Bronchial epithelial cell (primary cell): ENCODE results near the gene CDH3. TPM values are rescaled to one million over a fixed set of nuclear protein-coding genes. Genes with fewer than 3 reads are reported as not detected.

Experiments
- DNase-seq: peaks from one replicate; pipeline ENCODE4 v3.0.0-alpha.2; 2010; ENCODE audit warnings: low read depth
- FAIRE-seq: peaks from 2 replicates; lab custom pipeline; 2011; peaks lifted over from hg19 to GRCh38; lab: Jason Lieb, UNC
- H3K27me3 ChIP-seq: 2 replicates; pipeline ENCODE4 v1.5.1; 2011; ENCODE audit warnings: low read length; ENCODE audit not compliant: control insufficient read depth, insufficient read depth
- H3K36me3 ChIP-seq: 2 replicates; pipeline ENCODE4 v1.5.1; 2011; ENCODE audit warnings: low read length; ENCODE audit not compliant: control insufficient read depth, insufficient read depth
- H3K4me3 ChIP-seq: 2 replicates; pipeline ENCODE4 v1.5.1; 2011; ENCODE audit warnings: mild to moderate bottlenecking, low read depth, low read length, control low read depth
- CTCF ChIP-seq: IDR thresholded peaks from 2 replicates; pipeline ENCODE4 v1.5.1; 2011; ENCODE audit warnings: mild to moderate bottlenecking, moderate library complexity, low read length, control low read depth, inconsistent platforms; ENCODE audit not compliant: insufficient read depth, severe bottlenecking
- total RNA-seq: library from RNA; depleted of rRNA; stranded (reverse); fragments of >200 nt; gene quantifications from 2 replicates; pipeline ENCODE4 v1.2.1, GENCODE V29; 2014

CDH3 gene
- total RNA-seq, 1 donor from 2014 or later = 564 TPM

- H3K4me3 ChIP-seq = no peak overlapping the region
- FAIRE-seq = no peak
- peaks cover 3% of the 10 kb centered on the region for H3K36me3 ChIP-seq
- no peak for TF ChIP-seq CTCF
- DNase-seq = no peak
- no peaks in the 10 kb centered on the region for H3K27me3 ChIP-seq
Measured at GRCh38 chr16:68659412-68660358, 14.6 kb downstream of the CDH3 start.

DNA sequence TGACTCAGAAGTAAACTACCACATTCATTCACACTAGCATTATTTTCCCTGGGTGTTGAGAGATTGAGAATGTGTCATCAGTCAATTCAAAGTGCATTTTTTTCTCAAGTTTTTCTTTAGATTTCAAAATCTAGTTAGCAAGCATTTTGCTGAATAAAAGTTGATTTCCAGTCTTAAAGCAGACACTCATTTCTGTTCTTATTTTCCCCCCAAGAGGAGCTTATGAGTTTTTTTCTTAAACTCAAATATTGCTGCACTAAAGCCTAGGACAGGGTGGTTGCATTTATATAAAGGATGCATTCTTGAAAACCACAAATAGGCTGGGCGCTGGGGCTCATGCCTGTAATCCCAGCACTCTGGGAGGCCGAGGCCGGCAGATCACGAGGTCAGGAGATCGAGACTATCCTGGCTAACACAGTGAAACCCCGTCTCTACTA, 15.3 kb downstream of the CDH3 start:
- peak; percentile 86 for DNase-seq
- no peak overlapping the region for H3K4me3 ChIP-seq
- FAIRE-seq = no peak

GRCh38 chr16:68662035-68662434, 16.9 kb downstream of the CDH3 start:
- TF ChIP-seq CTCF = no peak
- H3K27me3 ChIP-seq = no peaks in the 10 kb centered on the region
- peaks cover 2% of the 10 kb centered on the region for H3K36me3 ChIP-seq
- H3K4me3 ChIP-seq = no peak overlapping the region
- FAIRE-seq = peak; percentile 82
- DNase-seq = no peak

More for the DNA sequence above, 15.3 kb downstream of the CDH3 start:
- H3K36me3 ChIP-seq = no peaks in the 10 kb centered on the region
- no peak for TF ChIP-seq CTCF
- H3K27me3 ChIP-seq = no peaks in the 10 kb centered on the region

DNA sequence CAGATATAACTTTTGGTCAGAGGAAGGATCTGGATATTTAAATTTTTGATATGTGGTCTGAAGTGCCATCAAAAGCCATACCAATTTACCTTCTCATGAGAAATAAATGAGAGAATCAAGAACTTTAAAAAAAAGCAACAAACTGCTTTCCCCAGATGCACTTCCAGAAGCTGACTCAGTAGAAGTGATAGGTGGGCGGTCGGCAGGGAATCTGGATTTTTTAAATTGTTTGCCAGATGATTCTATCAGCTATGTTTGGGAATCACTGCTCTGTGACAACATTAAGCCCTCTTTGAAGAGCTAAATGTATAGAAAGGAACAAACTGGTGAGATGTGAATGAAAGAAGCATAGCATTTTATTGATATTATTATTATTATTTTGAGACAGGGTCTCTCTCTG, 19.2 kb downstream of the CDH3 start:
- peak; percentile 73 for DNase-seq
- peaks cover 6% of the 10 kb centered on the region for H3K36me3 ChIP-seq
- H3K27me3 ChIP-seq = no peaks in the 10 kb centered on the region
- H3K4me3 ChIP-seq = no peak overlapping the region
- TF ChIP-seq CTCF = no peak
- no peak for FAIRE-seq

- peak; percentile 98 for FAIRE-seq
- Histone ChIP-seq H3K36me3 (peaks cover 7% of the 10 kb centered on the region), H3K27me3 (no peaks in the 10 kb centered on the region), H3K4me3 (no peak overlapping the region)
- no peak for TF ChIP-seq CTCF
- DNase-seq = peak; percentile 100
Measured at GRCh38 chr16:68665501-68665900, 20.4 kb downstream of the CDH3 start.
